Retinal pigment epithelial cell (primary cell): ENCODE data around the gene STAB2.
A peak's percentile ranks its signal among the peaks of the same experiment; 100 is the strongest.

ENCODE experiments used
- DNase-seq: peaks from one replicate; pipeline ENCODE4 v3.0.0-alpha.2; 2010; ENCODE audit warnings: low read depth
- H3K4me3 ChIP-seq: 2 replicates; pipeline ENCODE4 v1.5.1; 2011; ENCODE audit warnings: mild to moderate bottlenecking, low read length, control low read depth, moderate library complexity
- CTCF ChIP-seq: conservative IDR thresholded peaks from 2 replicates; pipeline ENCODE4 v1.5.1; 2011; ENCODE audit warnings: low read depth, low read length, control low read depth, inconsistent platforms

STAB2 gene

GRCh38 chr12:103566398-103566797 is 20.7 kb upstream of the STAB2 start:
- no peak for TF ChIP-seq CTCF
- H3K4me3 ChIP-seq = no peak overlapping the region
- no peak for DNase-seq

DNA sequence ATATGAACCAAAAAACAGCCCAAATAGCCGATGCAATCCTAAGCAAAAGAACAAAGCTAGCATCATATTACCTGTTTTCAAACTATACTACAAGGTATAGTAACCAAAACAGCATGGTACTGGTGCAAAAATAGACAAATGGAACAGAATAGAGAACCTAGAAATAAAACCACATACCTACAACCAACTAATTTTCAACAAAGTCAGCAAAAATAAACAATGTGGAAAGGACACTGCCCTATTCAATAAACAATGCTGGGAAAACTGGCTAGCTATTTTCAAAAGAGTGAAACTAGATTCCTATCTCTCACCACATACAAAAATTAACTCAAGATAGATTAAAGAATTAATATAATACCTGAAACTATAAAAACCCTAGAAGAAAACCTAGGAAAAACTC is 17.8 kb upstream of the STAB2 start:
- TF ChIP-seq CTCF = no peak
- no peak overlapping the region for H3K4me3 ChIP-seq
- DNase-seq = no peak

DNA sequence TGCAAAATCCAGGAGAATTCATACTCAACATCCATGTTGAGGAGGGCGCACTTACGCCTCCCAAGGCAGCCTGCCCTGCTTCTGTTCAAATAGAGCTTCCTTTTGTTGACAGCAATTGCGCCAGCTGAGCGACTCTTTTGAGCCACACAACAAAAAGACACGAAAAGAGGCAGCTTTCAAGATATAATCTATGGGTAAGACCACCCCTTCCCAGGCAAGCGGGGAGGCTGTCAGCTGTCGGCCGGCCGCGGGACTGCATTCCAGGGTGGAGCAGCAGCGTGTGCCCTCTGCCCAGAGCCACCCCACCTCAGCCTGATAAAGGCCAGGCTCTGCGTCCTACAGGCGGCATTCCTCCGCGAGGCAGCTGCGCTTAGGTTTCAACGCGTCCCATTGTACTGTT is 15.8 kb upstream of the STAB2 start:
- peak; percentile 9 for TF ChIP-seq CTCF
- H3K4me3 ChIP-seq = peak overlapping the region; percentile 20
- no peak for DNase-seq

DNA sequence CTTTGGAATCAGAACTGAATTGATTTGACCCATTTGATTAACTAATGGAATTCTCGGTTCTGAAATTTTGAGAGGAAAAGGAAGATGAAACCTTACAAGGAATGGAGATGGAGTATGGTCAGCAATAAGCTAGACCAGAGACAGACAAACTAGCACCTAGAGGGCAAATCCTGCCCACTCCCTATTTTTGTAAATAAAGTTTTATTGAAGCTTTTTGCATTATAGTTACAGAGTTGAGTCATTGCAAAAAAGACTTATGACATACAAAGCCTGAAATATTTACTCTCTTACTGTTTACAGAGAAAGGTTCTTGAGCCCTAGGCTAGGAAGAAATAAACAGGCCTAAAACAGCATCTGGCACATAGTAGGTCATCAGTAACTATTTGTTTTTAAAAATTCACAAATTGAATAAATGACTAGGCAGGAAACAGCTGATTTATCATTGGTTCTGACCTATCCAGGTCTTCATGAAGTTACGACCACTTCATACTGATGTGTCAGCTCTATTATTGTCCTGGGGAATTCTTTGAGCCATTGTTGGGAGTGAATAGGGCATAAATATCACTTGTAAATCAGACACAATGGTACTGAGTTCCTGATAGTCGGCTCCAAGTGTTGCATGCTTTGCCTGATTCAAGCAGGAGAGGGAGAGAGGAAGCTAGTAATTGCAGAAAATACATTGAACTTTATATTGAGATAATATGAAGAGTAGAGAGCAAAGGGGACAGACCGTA is 14.6 kb upstream of the STAB2 start:
- no peak overlapping the region for H3K4me3 ChIP-seq
- DNase-seq = no peak
- no peak for TF ChIP-seq CTCF

GRCh38 chr12:103573185-103573584 is 13.9 kb upstream of the STAB2 start:
- H3K4me3 ChIP-seq = no peak overlapping the region
- DNase-seq = no peak
- TF ChIP-seq CTCF = no peak

DNA sequence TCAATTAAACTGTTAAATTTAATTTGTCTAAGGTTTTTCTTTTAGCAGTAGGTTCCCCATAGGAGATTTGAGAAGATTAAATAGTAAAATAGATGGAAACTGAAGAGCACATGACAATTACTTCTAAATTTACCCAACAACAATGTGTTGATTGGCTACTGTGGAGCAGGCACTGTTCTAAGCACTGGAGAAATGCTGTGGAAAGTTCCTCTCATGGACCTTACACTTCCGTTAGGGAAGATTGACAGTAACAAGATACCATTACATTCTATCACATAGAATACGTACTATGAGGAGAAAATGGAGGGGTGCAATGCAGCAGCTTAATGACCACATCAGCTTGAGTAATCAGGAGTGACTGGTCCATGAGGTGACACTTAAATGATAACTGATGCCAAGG is 8.1 kb upstream of the STAB2 start:
- TF ChIP-seq CTCF = no peak
- no peak overlapping the region for H3K4me3 ChIP-seq
- no peak for DNase-seq

DNA sequence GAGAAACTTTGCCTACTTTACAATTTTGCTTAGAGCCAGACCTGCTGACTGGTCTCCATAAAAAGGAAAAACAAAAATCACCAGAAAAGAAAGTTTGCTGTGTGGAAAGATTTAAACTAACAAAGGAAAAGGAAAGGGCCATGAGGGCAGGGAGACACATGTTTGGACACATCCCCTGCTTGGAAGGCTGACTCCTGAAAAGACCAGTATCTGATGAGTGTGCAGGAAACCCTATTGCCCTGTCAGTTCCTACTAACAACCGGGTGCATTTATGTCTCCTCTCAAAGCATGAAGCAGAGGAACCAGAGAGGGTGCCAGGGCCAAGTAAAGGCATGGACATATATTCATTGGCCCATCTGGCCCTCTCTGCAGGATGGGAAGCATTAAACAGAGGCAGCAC is 7.0 kb upstream of the STAB2 start:
- no peak for DNase-seq
- H3K4me3 ChIP-seq = no peak overlapping the region
- no peak for TF ChIP-seq CTCF
